ENCODE data around the gene PTPRM.

DNA sequence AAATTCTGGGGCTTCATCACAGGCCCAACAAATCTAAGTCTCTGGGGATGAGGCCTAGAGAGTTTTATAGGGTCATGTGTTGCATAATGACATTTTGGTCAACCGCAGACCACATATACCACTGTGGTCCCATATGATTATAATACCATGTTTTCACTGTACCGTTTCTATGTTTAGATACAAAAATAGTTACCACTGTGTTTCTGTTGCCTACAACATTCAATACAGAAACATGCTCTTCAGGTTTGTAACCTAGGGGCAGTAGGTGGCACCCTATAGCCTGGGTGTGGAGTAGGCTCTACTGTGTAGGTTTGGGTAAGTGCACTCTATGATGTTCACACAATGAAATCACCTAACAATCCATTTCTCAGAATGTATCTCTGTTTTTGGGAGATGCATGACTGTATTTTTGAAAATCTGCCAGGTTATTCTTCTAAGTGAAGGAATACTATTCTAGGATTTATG, 485.2 kb downstream of the PTPRM start:
- TF ChIP-seq, protein P1, sequence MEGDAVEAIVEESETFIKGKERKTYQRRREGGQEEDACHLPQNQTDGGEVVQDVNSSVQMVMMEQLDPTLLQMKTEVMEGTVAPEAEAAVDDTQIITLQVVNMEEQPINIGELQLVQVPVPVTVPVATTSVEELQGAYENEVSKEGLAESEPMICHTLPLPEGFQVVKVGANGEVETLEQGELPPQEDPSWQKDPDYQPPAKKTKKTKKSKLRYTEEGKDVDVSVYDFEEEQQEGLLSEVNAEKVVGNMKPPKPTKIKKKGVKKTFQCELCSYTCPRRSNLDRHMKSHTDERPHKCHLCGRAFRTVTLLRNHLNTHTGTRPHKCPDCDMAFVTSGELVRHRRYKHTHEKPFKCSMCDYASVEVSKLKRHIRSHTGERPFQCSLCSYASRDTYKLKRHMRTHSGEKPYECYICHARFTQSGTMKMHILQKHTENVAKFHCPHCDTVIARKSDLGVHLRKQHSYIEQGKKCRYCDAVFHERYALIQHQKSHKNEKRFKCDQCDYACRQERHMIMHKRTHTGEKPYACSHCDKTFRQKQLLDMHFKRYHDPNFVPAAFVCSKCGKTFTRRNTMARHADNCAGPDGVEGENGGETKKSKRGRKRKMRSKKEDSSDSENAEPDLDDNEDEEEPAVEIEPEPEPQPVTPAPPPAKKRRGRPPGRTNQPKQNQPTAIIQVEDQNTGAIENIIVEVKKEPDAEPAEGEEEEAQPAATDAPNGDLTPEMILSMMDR (IDR thresholded peaks at IDR 0.05; ENCODE audit: extremely low read depth in 1 of 2, insufficient read depth in 1 of 2, low read depth in 1 of 2, low read length in 2 of 2), result no peak
- TF ChIP-seq POLR2A (IDR thresholded peaks at IDR 0.05; ENCODE audit: low read depth, low read length) (no peak), POLR2AphosphoS5 (IDR thresholded peaks at IDR 0.05; ENCODE audit: insufficient read depth, low read depth, low read length) (no peak), EZH2 (IDR thresholded peaks at IDR 0.05; ENCODE audit: borderline replicate concordance, low read depth, low read length, severe bottlenecking) (no peak)

Data from endothelial cell of umbilical vein (primary cell).